Muscle layer of duodenum (tissue), 2 donors: ENCODE results near the gene LCLAT1.

Experiments used
- H3K27ac ChIP-seq: one replicate; pipeline ENCODE4 v1.7.0; 2013; ENCODE audit warnings: mild to moderate bottlenecking, low read length
- H3K27me3 ChIP-seq: one replicate; pipeline ENCODE4 v1.7.0; 2013; ENCODE audit warnings: low read depth, mild to moderate bottlenecking, control low read depth, low read length
- H3K36me3 ChIP-seq, 2 donors: one replicate each; pipeline ENCODE4 v1.7.0; 2013; ENCODE audit warnings: low read length in 2 of 2, control low read depth in 1 of 2, mild to moderate bottlenecking in 1 of 2; ENCODE audit not compliant: insufficient read depth in 2 of 2, control insufficient read depth in 1 of 2
- H3K4me1 ChIP-seq, 2 donors: one replicate each; pipeline ENCODE4 v1.7.0; 2013; ENCODE audit warnings: low read length in 2 of 2, mild to moderate bottlenecking in 2 of 2, control low read depth in 1 of 2, moderate library complexity in 1 of 2; ENCODE audit not compliant: insufficient read depth in 2 of 2, control insufficient read depth in 1 of 2
- H3K4me3 ChIP-seq, 2 donors: one replicate each; pipeline ENCODE4 v1.7.0; 2013; ENCODE audit warnings: low read length in 2 of 2, low read depth in 1 of 2, mild to moderate bottlenecking in 1 of 2
- H3K9me3 ChIP-seq, 2 donors: one replicate each; pipeline ENCODE4 v1.7.0; 2013; ENCODE audit warnings: low read length in 2 of 2, control low read depth in 1 of 2, mild to moderate bottlenecking in 1 of 2; ENCODE audit not compliant: control insufficient read depth in 1 of 2
- donor health status: healthy.

LCLAT1 gene

DNA sequence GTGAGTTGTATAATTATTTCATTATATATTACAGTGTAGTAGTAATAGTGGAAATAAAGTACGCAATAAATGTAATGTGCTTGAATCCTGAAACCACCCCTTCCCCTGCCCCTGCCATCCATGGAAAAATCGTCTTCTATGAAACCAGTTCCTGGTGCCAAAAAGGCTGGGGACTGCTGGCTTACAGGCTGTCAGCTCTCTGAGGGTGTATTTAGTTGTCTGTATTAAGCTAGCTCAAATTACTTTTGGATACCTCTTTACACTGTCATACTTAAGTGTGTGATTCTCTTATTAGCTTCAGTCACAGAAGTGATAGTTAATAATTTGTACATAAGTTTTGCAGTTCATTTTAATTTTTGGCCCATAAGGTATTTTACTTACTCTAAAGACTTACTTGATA, 29.6 kb downstream of the LCLAT1 start:
- Histone ChIP-seq H3K36me3 (no peaks in the 10 kb centered on the region), H3K27me3 (no peaks in the 10 kb centered on the region), H3K4me1 (peaks cover 3 to 6% of the 10 kb centered on the region in 2 donors), H3K27ac (no peak overlapping the region), H3K9me3 (no peaks in the 10 kb centered on the region), H3K4me3 (no peak overlapping the region)

GRCh38 chr2:30480703-30481322, 33.8 kb downstream of the LCLAT1 start:
- Histone ChIP-seq H3K27me3 (no peaks in the 10 kb centered on the region), H3K27ac (no peak overlapping the region), H3K36me3 (no peaks in the 10 kb centered on the region), H3K4me3 (no peak overlapping the region), H3K4me1 (peaks cover 5 to 6% of the 10 kb centered on the region in 2 donors), H3K9me3 (no peaks in the 10 kb centered on the region)

GRCh38 chr2:30481323-30481800, 34.3 kb downstream of the LCLAT1 start:
- Histone ChIP-seq H3K27me3 (no peaks in the 10 kb centered on the region), H3K27ac (no peak overlapping the region)

DNA sequence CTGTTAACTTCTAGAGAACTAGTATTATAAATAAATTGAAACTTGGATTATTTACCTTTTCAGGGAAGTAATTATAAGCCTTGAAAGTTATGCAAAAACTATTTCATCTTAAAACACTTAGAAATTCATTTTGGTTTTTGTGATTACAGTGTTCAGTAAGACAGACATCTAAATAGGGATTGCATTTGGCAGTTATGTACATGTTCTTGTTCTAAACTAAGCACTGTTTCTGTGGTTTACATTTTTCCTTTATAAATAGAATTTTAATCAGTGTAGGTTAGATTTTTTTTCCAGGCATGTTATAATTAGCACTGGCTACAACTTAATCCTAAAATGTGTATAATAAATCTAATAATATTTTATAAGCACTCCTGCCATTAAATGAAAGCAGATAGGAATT, 35.0 kb downstream of the LCLAT1 start:
- H3K4me3 ChIP-seq = no peak overlapping the region
- no peaks in the 10 kb centered on the region for H3K36me3 ChIP-seq
- peaks cover 5 to 6% of the 10 kb centered on the region in 2 donors for H3K4me1 ChIP-seq
- H3K9me3 ChIP-seq = no peaks in the 10 kb centered on the region
- no peaks in the 10 kb centered on the region for H3K27me3 ChIP-seq
- no peak overlapping the region for H3K27ac ChIP-seq

More at GRCh38 chr2:30481323-30481800, 34.3 kb downstream of the LCLAT1 start:
- no peak overlapping the region for H3K4me3 ChIP-seq
- H3K36me3 ChIP-seq = no peaks in the 10 kb centered on the region
- H3K9me3 ChIP-seq = no peaks in the 10 kb centered on the region
- H3K4me1 ChIP-seq = peaks cover 5 to 6% of the 10 kb centered on the region in 2 donors

- H3K36me3 ChIP-seq = no peaks in the 10 kb centered on the region
- no peaks in the 10 kb centered on the region for H3K9me3 ChIP-seq
- H3K27ac ChIP-seq = no peak overlapping the region
- H3K4me1 ChIP-seq = peaks cover 13 to 14% of the 10 kb centered on the region in 2 donors
- H3K4me3 ChIP-seq = no peak overlapping the region
- no peaks in the 10 kb centered on the region for H3K27me3 ChIP-seq
These were observed 37.1 kb downstream of the LCLAT1 start for GRCh38 chr2:30484145-30484544.

GRCh38 chr2:30484995-30485394, 37.9 kb downstream of the LCLAT1 start:
- Histone ChIP-seq H3K4me3 (no peak overlapping the region), H3K36me3 (no peaks in the 10 kb centered on the region), H3K4me1 (peaks cover 13 to 14% of the 10 kb centered on the region in 2 donors), H3K27me3 (no peaks in the 10 kb centered on the region), H3K27ac (no peak overlapping the region), H3K9me3 (no peaks in the 10 kb centered on the region)

- peaks cover 7 to 12% of the 10 kb centered on the region in 2 donors for H3K4me1 ChIP-seq
- no peak overlapping the region for H3K27ac ChIP-seq
- H3K9me3 ChIP-seq = no peaks in the 10 kb centered on the region
- H3K36me3 ChIP-seq = no peaks in the 10 kb centered on the region
- H3K4me3 ChIP-seq = no peak overlapping the region
- no peaks in the 10 kb centered on the region for H3K27me3 ChIP-seq
These were observed 39.6 kb downstream of the LCLAT1 start for GRCh38 chr2:30486655-30487054.

DNA sequence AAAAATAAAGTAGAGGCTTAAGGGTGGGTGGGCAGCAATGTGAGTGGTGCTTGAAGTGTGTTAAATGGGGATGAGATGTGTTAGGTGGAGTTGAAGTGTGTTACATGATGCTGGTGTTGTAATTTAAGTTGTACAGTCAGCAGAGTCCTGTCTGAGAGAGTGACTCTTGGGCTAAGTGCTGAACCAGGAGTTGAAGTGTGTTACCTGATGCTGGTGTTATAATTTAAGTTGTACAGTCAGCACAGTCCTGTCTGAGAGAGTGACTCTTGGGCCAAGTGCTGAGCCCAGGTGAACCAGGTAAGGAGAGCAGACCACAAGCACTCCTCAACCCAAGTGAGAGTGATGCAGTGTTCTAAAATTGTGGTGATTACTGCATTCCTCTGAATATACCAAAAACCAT, 40.6 kb downstream of the LCLAT1 start:
- H3K4me1 ChIP-seq = peaks cover 7 to 20% of the 10 kb centered on the region in 2 donors
- H3K9me3 ChIP-seq = no peaks in the 10 kb centered on the region
- no peaks in the 10 kb centered on the region for H3K36me3 ChIP-seq
- H3K4me3 ChIP-seq = no peak overlapping the region
- H3K27me3 ChIP-seq = no peaks in the 10 kb centered on the region
- H3K27ac ChIP-seq = no peak overlapping the region

- Histone ChIP-seq H3K4me3 (no peak overlapping the region), H3K36me3 (no peaks in the 10 kb centered on the region), H3K27ac (no peak overlapping the region), H3K9me3 (no peaks in the 10 kb centered on the region), H3K4me1 (peaks cover 7 to 24% of the 10 kb centered on the region in 2 donors), H3K27me3 (no peaks in the 10 kb centered on the region)
These were observed 41.1 kb downstream of the LCLAT1 start for GRCh38 chr2:30488012-30488659.

DNA sequence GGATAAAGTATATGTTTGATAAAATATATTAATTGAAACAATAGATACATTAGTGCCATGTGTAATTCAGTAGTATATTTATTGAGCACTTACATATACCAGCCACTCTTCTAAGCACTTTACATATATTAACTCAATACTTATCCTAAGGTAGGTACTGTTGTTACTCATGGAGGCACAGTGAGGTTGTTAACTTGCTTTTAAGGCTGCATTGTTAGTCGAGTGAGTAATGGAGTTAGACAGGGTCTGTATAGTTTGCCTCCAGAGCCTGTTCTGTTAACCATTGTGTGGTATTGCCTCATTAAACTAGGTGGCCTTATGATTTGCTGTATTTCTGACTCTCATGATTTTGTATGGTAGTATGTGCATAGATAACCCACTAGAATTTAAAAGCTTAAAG, 44.2 kb downstream of the LCLAT1 start:
- H3K4me3 ChIP-seq = no peak overlapping the region
- H3K4me1 ChIP-seq = peaks cover 7 to 27% of the 10 kb centered on the region in 2 donors
- H3K36me3 ChIP-seq = no peaks in the 10 kb centered on the region
- H3K9me3 ChIP-seq = no peaks in the 10 kb centered on the region
- no peak overlapping the region for H3K27ac ChIP-seq
- no peaks in the 10 kb centered on the region for H3K27me3 ChIP-seq

GRCh38 chr2:30492185-30492584, 45.1 kb downstream of the LCLAT1 start:
- no peaks in the 10 kb centered on the region for H3K27me3 ChIP-seq

More at GRCh38 chr2:30492185-30492584, 45.1 kb downstream of the LCLAT1 start:
- Histone ChIP-seq H3K36me3 (no peaks in the 10 kb centered on the region), H3K9me3 (no peaks in the 10 kb centered on the region), H3K4me3 (no peak overlapping the region), H3K27ac (no peak overlapping the region), H3K4me1 (peaks cover 7 to 27% of the 10 kb centered on the region in 2 donors)
